ENCODE results near the gene TRIL.

- TF ChIP-seq, protein P1, sequence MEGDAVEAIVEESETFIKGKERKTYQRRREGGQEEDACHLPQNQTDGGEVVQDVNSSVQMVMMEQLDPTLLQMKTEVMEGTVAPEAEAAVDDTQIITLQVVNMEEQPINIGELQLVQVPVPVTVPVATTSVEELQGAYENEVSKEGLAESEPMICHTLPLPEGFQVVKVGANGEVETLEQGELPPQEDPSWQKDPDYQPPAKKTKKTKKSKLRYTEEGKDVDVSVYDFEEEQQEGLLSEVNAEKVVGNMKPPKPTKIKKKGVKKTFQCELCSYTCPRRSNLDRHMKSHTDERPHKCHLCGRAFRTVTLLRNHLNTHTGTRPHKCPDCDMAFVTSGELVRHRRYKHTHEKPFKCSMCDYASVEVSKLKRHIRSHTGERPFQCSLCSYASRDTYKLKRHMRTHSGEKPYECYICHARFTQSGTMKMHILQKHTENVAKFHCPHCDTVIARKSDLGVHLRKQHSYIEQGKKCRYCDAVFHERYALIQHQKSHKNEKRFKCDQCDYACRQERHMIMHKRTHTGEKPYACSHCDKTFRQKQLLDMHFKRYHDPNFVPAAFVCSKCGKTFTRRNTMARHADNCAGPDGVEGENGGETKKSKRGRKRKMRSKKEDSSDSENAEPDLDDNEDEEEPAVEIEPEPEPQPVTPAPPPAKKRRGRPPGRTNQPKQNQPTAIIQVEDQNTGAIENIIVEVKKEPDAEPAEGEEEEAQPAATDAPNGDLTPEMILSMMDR (IDR thresholded peaks at IDR 0.05), result no peak
- no peak for TF ChIP-seq POLR2A (IDR thresholded peaks at IDR 0.05)
Observed at GRCh38 chr7:28920424-28920823, 37.7 kb downstream of the TRIL start.
